Keratinocyte (primary cell): Measurements from ENCODE around the gene OFD1.

Source experiments
- EZH2 ChIP-seq: IDR thresholded peaks from one replicate; pipeline ENCODE4 v1.6.1; 2012; ENCODE audit warnings: inconsistent platforms, mild to moderate bottlenecking, low read length, moderate library complexity
- TF ChIP-seq, protein P1 (sequence below), 3 experiments: IDR thresholded peaks in 1 of 3; conservative IDR thresholded peaks in 1 of 3; optimal IDR thresholded peaks in 1 of 3; 2 replicates in 2 of 3; 3 replicates in 1 of 3; pipeline versions ENCODE3 to v1.5.1; 2011; ENCODE audit warnings: low read length in 3 of 3, mild to moderate bottlenecking in 3 of 3, moderate library complexity in 2 of 3, control low read depth in 1 of 3, inconsistent platforms in 1 of 3; ENCODE audit not compliant: insufficient read depth in 2 of 3; ENCODE audit errors: extremely low read depth in 1 of 3

GRCh38 chrX:13711141-13711540 is 23.4 kb upstream of the OFD1 start:
- TF ChIP-seq, protein P1, sequence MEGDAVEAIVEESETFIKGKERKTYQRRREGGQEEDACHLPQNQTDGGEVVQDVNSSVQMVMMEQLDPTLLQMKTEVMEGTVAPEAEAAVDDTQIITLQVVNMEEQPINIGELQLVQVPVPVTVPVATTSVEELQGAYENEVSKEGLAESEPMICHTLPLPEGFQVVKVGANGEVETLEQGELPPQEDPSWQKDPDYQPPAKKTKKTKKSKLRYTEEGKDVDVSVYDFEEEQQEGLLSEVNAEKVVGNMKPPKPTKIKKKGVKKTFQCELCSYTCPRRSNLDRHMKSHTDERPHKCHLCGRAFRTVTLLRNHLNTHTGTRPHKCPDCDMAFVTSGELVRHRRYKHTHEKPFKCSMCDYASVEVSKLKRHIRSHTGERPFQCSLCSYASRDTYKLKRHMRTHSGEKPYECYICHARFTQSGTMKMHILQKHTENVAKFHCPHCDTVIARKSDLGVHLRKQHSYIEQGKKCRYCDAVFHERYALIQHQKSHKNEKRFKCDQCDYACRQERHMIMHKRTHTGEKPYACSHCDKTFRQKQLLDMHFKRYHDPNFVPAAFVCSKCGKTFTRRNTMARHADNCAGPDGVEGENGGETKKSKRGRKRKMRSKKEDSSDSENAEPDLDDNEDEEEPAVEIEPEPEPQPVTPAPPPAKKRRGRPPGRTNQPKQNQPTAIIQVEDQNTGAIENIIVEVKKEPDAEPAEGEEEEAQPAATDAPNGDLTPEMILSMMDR (optimal IDR thresholded peaks at IDR 0.05 in 1 of 3, IDR thresholded peaks at IDR 0.05 in 1 of 3, conservative IDR thresholded peaks at IDR 0.05 in 1 of 3; ENCODE audit: extremely low read depth in 1 of 3, insufficient read depth in 2 of 3, low read length in 3 of 3), result no peak
- TF ChIP-seq EZH2, result no peak
